NCI-H2107 treated with DMSO at 0.1 percent for 48 hours (cell line): Measurements from ENCODE around the gene VTN.

Experiments used
- DNase-seq: peaks from one replicate; lab custom pipeline; 2025; ENCODE audit not compliant: unreplicated experiment; lab: John Stamatoyannopoulos, UW

Gene VTN

GRCh38 chr17:28395968-28396367 lies 25.9 kb upstream of the VTN start:
- DNase-seq: no peak

DNA sequence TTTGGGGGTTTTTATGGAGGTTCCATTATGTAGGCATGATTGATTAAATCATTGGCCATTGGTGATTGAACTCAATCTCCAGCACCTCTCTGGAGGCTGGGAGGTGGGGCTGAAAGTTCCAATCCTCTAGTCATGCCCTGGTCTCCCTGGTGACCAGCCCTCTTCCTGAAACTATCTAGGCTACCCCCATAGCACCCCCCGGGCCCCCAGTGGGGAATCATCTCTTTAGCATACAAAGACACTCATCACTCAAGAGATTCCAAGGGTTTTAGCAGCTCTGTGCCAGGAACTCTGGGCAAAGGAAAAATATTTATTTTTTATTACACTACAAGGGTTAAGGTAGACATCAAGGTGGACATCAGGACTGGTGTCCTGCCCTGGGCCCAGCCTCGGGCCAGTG lies 25.3 kb upstream of the VTN start:
- DNase-seq: no peak

DNA sequence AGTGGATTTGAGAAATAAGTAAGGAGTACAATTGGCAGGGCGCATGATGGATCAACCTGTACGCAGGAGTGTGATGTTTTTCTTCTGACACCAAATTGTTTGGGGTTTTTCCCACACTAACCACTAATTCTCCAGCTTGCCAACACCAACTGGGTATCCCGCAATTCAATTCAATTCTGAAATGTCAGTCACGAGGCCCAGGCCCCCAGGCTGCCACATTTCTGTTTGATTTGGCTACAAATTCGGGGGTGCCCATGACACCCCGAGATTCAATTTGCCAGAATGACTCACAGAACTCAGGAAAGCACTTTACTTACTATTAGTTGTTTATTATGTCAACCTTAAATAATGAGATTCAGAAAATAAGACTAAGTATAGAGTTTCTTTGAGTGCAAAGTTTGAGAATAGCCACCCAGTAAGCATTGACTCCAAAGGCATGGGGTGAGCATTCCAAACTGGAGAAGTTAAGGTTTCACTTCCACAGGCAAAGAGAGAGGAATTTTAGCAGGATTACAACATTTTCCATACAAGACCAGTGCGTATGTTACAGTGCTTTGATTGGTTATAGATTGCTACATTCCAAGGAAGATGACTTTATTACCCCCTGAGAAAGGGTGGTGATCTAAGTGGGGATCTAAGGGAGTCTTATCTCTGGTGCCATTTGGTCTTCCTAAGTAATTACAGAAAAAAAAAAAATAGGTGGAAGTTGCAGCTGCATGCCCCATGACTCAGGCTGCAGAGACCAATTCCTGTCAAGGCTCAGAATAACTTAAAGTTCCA lies 24.4 kb upstream of the VTN start:
- DNase-seq: no peak

DNA sequence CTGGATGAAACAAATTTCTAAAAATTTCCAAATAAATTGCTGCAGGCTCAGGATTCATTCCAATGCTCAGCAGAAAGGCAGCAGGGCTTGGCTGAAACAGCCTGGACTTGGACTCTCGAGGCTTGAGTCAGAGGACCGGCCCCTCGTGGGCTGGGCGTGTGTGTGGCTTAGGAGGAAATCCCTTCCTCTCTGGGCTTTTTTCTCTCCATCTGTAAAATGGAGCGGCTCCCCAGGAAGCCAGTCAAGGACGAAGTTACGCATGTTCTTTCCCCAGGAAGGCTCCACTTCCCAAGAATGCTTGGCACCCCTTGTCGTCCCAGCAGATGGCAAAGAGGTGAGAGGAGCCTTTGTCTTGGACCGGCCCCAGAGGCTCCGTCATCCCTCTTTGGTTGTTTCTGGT lies 22.4 kb upstream of the VTN start:
- DNase-seq: no peak

DNA sequence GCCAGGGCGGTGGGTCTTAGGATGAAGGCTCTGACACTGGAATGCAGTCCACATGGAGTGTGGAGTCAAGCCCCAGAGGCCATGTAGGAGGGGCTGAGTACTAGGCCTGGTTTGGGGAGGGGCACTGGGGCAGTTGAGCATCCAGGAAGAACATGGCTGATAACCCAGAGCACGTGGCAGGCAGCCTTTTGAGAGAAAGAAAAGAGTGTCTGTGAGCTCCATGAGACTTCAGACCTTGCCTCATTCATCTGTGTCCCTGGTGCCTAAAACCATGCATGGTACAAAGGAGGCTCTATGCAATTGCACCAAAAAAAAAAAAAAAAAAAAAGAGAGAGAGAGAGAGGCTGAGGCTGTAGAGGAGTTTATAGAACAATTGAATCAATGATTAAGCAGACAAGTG lies 21.3 kb upstream of the VTN start:
- DNase-seq: no peak

GRCh38 chr17:28390984-28391383 lies 20.9 kb upstream of the VTN start:
- no peak for DNase-seq

DNA sequence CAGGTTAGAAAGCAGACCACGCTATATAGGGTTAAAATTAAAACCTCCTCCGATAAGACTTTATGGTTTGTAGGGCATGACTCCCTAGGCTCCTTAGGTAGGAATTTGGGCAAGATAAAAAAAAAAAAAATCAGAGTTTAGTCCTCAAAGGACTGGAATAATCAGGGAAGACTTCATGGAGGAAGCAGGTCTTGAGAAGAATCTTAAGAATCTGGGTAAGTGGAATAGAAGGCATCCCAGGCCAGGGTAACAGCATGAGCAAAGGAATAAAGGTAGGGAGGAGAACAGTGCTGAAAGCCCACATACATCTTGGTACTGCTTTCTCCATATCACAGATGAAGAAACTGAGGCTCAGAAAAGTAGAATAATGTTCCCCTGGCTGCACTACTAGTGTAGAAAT lies 20.5 kb upstream of the VTN start:
- no peak for DNase-seq

DNA sequence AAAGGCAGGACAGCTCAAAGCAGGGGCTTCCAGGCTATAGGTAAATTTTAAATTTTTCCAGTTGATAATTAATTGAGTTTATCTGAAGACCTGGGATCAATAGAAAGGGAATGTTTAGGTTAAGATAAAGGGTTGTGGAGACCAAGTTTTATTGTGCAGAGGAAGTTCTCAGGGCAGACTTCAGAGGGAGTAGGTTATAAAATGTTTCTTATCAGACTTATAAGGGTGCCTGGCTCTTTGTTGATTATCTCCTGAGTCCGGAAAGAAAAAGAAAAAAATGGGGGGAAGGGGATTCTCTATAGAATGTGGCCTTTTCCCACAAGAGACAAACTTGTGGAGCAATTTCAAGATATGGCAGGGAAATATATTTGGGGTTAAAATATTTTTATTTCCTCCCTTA lies 20.0 kb upstream of the VTN start:
- no peak for DNase-seq

DNA sequence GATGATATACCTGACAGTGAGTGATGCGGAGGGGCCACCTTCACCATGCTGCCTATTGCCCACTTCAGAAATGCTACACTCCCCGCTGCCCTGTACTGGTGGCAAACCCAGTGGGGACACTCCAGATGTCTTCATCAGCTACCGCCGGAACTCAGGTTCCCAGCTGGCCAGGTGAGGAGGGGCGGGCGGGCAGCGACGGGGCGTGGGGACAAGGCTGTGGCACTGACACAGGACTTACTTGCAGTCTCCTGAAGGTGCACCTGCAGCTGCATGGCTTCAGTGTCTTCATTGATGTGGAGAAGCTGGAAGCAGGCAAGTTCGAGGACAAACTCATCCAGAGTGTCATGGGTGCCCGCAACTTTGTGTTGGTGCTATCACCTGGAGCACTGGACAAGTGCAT lies 18.0 kb upstream of the VTN start:
- no peak for DNase-seq

GRCh38 chr17:28386391-28386790 lies 16.3 kb upstream of the VTN start:
- DNase-seq: no peak

- DNase-seq: no peak
These were observed 15.3 kb upstream of the VTN start for GRCh38 chr17:28385406-28385805.

DNA sequence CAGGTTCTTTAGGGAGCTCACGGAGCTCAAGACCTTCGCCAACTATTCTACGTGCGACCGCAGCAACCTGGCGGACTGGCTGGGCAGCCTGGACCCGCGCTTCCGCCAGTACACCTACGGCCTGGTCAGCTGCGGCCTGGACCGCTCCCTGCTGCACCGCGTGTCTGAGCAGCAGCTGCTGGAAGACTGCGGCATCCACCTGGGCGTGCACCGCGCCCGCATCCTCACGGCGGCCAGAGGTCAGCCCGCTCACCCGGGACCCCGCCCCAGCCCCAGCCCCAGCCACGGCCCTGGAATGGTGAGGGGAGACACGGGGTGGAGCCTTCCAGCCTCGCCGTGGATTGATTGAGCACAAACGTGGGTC lies 14.9 kb upstream of the VTN start:
- DNase-seq: no peak

- DNase-seq: no peak
These were observed 14.4 kb upstream of the VTN start for GRCh38 chr17:28384281-28385036.

DNA sequence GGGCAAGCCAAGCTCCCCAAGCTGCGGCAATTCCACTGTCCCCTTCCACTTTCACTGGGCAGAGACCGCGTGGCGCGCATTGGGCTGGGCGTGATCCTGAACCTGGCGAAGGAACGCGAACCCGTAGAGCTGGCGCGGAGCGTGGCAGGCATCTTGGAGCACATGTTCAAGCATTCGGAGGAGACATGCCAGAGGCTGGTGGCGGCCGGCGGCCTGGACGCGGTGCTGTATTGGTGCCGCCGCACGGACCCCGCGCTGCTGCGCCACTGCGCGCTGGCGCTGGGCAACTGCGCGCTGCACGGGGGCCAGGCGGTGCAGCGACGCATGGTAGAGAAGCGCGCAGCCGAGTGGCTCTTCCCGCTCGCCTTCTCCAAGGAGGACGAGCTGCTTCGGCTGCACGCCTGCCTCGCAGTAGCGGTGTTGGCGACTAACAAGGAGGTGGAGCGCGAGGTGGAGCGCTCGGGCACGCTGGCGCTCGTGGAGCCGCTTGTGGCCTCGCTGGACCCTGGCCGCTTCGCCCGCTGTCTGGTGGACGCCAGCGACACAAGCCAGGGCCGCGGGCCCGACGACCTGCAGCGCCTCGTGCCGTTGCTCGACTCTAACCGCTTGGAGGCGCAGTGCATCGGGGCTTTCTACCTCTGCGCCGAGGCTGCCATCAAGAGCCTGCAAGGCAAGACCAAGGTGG lies 11.2 kb upstream of the VTN start:
- no peak for DNase-seq

DNA sequence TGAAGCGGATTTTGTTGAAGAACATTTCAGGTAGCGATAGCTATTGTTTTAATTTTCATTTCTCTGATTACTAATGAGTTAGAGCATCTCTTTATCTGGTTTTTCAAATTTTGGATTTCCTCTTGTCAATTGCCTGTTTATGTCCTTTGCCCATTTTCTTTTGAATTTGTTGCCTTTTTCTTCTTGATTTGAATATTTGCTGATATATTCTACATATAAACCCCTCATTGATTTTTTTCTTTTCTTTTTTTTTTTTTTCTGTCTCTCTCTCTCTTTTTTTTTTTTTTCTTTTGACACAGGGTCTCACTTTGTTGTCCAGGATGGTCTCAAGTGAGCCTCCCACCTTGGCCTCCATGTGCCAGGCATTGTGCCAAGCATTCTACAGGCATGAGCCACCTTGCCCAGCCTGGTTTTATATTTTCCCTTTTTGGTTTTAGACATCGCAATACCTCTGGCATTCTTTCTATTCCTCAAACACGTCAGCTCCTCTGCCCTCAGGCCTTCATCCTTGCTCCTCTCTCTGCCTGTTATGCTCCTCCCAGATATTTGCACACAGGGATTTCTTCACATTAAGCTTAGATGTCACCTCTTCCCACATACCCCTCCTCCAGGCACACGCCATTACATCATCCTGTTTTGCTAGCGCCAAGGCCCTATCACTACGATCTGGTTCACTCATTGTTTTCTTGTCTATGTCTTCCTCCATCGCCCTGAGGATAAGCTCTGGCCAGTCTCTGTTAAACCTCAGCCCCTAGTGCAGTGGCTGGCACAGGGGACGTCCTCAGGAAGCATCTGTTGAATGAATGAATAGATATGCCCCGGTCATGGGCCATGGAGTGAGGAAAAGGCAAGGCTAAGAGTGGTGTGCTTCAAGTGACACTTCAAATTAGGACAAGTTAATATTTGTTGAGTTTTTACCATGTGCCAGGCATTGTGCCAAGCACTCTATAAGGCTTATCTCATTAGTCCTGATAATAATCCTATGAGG lies 10.0 kb upstream of the VTN start:
- DNase-seq: no peak

- DNase-seq: no peak
These were observed 2.8 kb upstream of the VTN start for GRCh38 chr17:28372945-28373274.

DNA sequence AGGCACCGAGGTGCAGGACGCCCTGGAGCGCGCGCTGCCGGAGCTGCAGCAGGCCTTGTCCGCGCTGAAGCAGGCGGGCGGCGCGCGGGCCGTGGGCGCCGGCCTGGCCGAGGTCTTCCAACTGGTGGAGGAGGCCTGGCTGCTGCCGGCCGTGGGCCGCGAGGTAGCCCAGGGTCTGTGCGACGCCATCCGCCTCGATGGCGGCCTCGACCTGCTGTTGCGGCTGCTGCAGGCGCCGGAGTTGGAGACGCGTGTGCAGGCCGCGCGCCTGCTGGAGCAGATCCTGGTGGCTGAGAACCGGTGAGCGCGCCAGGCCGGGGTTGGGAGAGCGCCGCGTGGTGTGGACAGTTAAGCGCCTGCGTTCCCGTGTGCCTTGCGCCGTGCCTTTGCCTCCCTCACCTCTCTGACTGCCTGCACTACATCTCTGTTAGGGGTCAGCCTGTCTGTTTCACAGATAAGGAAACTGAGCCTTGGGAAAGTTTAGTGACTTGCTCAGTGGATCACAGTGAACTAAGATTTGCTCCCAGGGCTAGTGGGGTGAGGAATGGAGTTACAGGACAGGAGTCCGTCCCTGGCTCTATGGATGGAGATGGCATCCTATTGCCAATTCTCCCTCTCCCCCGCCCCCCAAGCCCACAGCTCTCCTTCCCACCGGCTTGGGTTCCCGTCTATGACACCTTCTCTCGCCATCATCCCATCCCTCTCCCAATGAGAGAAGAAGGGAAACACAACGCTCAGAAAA lies 2.3 kb upstream of the VTN start:
- DNase-seq: no peak

DNA sequence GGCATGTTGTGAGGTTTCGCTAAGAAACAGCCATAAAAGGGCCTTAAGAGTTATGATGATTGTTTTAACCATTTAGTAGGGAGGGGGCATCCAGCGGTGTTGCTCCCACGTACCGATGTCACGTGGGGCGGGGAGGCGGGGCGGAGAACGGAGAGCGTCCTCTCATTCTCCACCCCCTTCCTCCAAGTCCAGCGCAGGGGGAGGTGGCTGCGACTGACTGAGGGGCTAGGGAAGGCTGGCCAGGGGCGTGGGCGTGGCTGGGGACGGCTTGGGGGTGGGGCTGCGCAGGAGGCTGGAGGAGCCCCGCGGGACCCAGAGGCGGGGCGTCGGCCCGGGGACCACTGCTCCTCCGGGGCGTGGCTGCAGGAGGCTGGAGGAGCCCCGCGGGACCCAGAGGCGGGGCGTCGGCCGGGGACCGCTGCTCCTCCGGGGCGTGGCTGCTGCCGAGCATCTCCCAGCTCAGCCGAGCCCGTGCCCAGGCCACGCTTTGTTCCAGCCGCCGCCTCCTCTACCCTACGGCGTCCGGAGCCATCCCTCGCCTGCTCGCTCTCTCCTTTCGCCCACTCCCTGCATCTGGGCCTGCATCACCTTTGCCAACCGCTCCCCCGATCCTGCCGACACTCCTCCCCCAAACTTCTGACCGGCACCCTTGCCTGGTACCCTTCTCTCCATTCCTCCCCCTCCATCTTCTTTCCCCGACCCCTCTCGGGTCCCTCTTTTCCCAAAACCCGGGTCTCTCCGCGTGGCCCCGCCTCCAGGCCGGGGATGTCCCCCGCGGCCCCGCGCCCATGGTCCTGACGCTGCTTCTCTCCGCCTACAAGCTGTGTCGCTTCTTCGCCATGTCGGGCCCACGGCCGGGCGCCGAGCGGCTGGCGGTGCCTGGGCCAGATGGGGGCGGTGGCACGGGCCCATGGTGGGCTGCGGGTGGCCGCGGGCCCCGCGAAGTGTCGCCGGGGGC lies 1.4 kb upstream of the VTN start, which contains the start of gene SARM1:
TSS of gene SARM1 (plus strand) at position 450 of the 958 bp plus-strand sequence. CDS start at position 789, 339 bp downstream.
- DNase-seq: peak; percentile 56

DNA sequence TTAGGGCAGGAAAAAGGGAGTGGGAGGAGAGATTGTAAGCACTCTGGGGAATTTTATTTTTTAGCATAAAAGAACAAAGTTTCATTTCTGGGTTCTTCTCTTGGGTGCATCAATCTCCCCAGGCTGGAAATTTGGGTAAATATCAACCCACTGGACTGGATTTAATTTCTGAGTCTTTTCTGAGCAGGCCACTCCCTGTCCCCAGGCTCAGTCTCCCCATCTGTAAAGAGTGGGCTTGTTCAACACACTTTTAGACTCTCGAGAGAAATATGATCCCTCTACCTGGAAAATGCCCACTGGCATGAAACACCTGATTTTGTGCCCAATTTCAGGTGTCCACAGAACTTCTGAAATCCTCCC lies 617 bp upstream of the VTN start:
- DNase-seq: no peak
